K562 (cell line): ENCODE data around the gene URM1. TPM values are rescaled to one million over a fixed set of nuclear protein-coding genes. Genes with fewer than 3 reads are reported as not detected.

Experiments used
- ATAC-seq: fragments of 200-7000 bp; cut with Tn5 transposase; 3 replicates; pipeline ENCODE4 v1.9.1; 2020; ENCODE audit warnings: moderate library complexity
- BruUV-seq: library from RNA; stranded (reverse); fragments of 400-500 nt; replicated peaks from 2 replicates; lab custom pipeline; 2021; lab: Mats Ljungman, UMichigan
- CTCF ChIA-PET: fragments of 300-600 bp; formaldehyde crosslinking; extraction: SDS; loops from one replicate; lab custom pipeline; 2021; ENCODE audit warnings: low intra/inter-chr PET ratio; lab: Yijun Ruan, JAX
- POLR2A ChIA-PET: fragments of 300-600, 350-650 bp; sonication (Branson Sonifier 250); formaldehyde crosslinking; extraction: SDS; loops from one replicate; lab custom pipeline; 2021; ENCODE audit warnings: antibody characterized with exemption, inconsistent platforms; lab: Yijun Ruan, JAX
- DNase-seq, 4 experiments: peaks; one replicate each; pipeline versions ENCODE4 v3.0.0 to v3.0.0-alpha.2; 2011 to 2018; ENCODE audit warnings: low spot score in 3 of 4, mixed read lengths in 3 of 4; ENCODE audit errors: extremely low read depth in 1 of 4
- FAIRE-seq: peaks from 2 replicates; lab custom pipeline; 2011; peaks lifted over from hg19 to GRCh38; lab: Jason Lieb, UNC
- H2AFZ ChIP-seq: 2 replicates; pipeline ENCODE4 v1.6.0; 2011; ENCODE audit warnings: low read depth, low read length, control low read depth, inconsistent platforms
- H3K27ac ChIP-seq: fragments of 200-600 bp; 3 replicates; pipeline ENCODE4 v1.8.0; 2011; ENCODE audit warnings: low read depth, mild to moderate bottlenecking, control low read depth, inconsistent platforms, low read length, moderate library complexity, mixed read lengths; ENCODE audit errors: extremely low read depth
- H3K27me3 ChIP-seq, 2 experiments: fragments of 300-600 bp in 1 of 2; 2 replicates in 1 of 2; 3 replicates in 1 of 2; pipeline versions ENCODE4 v1.6.0 to v1.8.0; 2011; ENCODE audit warnings: inconsistent platforms in 2 of 2, low read length in 2 of 2, mild to moderate bottlenecking in 1 of 2, mixed read lengths in 1 of 2, moderate library complexity in 1 of 2; ENCODE audit not compliant: control insufficient read depth in 2 of 2, insufficient read depth in 2 of 2
- H3K36me3 ChIP-seq: fragments of 300-600 bp; 3 replicates; pipeline ENCODE4 v1.8.0; 2011; ENCODE audit warnings: mild to moderate bottlenecking, low read length, inconsistent platforms; ENCODE audit not compliant: control insufficient read depth, insufficient read depth
- H3K4me1 ChIP-seq, 2 experiments: fragments of 200-600 bp in 1 of 2; replicated peaks in 1 of 2; 2 replicates in 1 of 2; 3 replicates in 1 of 2; pipeline versions ENCODE4 v1.5.1 to v1.8.0; 2011; ENCODE audit warnings: inconsistent platforms in 2 of 2, low read length in 2 of 2, mild to moderate bottlenecking in 1 of 2, mixed read lengths in 1 of 2, moderate library complexity in 1 of 2; ENCODE audit not compliant: control insufficient read depth in 2 of 2, insufficient read depth in 2 of 2
- H3K4me2 ChIP-seq: 2 replicates; pipeline ENCODE4 v1.6.1; 2011; ENCODE audit warnings: low read length, control low read depth, inconsistent platforms, mixed read lengths; ENCODE audit not compliant: insufficient read depth
- H3K4me3 ChIP-seq: fragments of 200-600 bp; sonication (generic), shearing (Covaris generic); 2 replicates; pipeline ENCODE4 v1.5.1; 2016; ENCODE audit warnings: control low read depth, inconsistent platforms
- H3K79me2 ChIP-seq: fragments of 200-600 bp; 3 replicates; pipeline ENCODE4 v1.8.0; 2011; ENCODE audit warnings: low read length, inconsistent platforms; ENCODE audit not compliant: control insufficient read depth, insufficient read depth
- H3K9ac ChIP-seq, 2 experiments: 2 replicates each; pipeline versions ENCODE4 v1.6.0 to v1.6.1; 2011; ENCODE audit warnings: low read depth in 2 of 2, low read length in 2 of 2, control low read depth in 1 of 2, inconsistent platforms in 1 of 2, mild to moderate bottlenecking in 1 of 2, mixed read lengths in 1 of 2; ENCODE audit not compliant: insufficient read depth in 1 of 2
- H3K9me1 ChIP-seq: one replicate; pipeline ENCODE4 v1.6.0; 2011; ENCODE audit warnings: inconsistent platforms, mild to moderate bottlenecking, low read length, moderate library complexity; ENCODE audit not compliant: control insufficient read depth, insufficient read depth
- H3K9me3 ChIP-seq: replicated peaks from 2 replicates; pipeline ENCODE4 v1.5.1; 2011; ENCODE audit warnings: low read depth, low read length, inconsistent platforms; ENCODE audit not compliant: control insufficient read depth, insufficient read depth
- H4K20me1 ChIP-seq: replicated peaks from 2 replicates; pipeline ENCODE4 v1.6.1; 2011; ENCODE audit warnings: low read length, inconsistent platforms, mixed read lengths; ENCODE audit not compliant: control insufficient read depth, insufficient read depth
- CHCHD3 ChIP-seq: fragments of 250-450 bp; sonication (Bioruptor Pico); IDR thresholded peaks from 2 replicates; pipeline ENCODE4 v2.1.2; 2022; ENCODE audit warnings: mild to moderate bottlenecking
- HLTF ChIP-seq: fragments of 450-650 bp; IDR thresholded peaks from 2 replicates; pipeline ENCODE4 v1.6.1; 2016
- HOXB6 ChIP-seq: fragments of 250-450 bp; sonication (Bioruptor Pico); IDR thresholded peaks from 2 replicates; pipeline ENCODE4 v1.5.1; 2022; ENCODE audit warnings: mild to moderate bottlenecking, borderline replicate concordance
- POLR2G ChIP-seq: fragments of 200-400 bp; formaldehyde crosslinking; IDR thresholded peaks from 2 replicates; pipeline ENCODE4 v1.6.1; 2017; ENCODE audit warnings: low read depth, mild to moderate bottlenecking, antibody characterized with exemption, low read length, moderate library complexity
- RAD51 ChIP-seq: fragments of 450-650 bp; IDR thresholded peaks from 2 replicates; pipeline ENCODE4 v1.7.1; 2016; ENCODE audit warnings: low read depth, mild to moderate bottlenecking, borderline replicate concordance
- TFE3 ChIP-seq: fragments of 450-650 bp; formaldehyde crosslinking; IDR thresholded peaks from 2 replicates; pipeline ENCODE4 v1.4.0; 2020; ENCODE audit warnings: mild to moderate bottlenecking, mixed read lengths
- WGBS: fragments of 100-300 bp; shearing (Covaris generic); methylation state at CpG from one replicate; pipeline ENCODE4 v1.1.6; 2016; ENCODE audit warnings: low coverage, mixed read lengths; ENCODE audit not compliant: insufficient coverage; ENCODE audit errors: missing lambda C conversion rate; 5-methylcytosine and 5-hydroxymethylcytosine counted together
- in situ Hi-C: fragments of 300-500 bp; cut with MboI; formaldehyde crosslinking; loops from 4 replicates; pipeline ENCODE4 v1.15.0; 2018; ENCODE audit warnings: inconsistent platforms, mixed read lengths
- intact Hi-C: fragments of 100-400 bp; cut with micrococcal nuclease; formaldehyde crosslinking; loops from 2 replicates; pipeline ENCODE4 v1.14.2; 2022
- polyA plus RNA-seq, 8 experiments: library from polyadenylated mRNA; depleted of rRNA in 4 of 8; stranded (reverse) in 5 of 8; unstranded in 3 of 8; fragments of >200 nt; fragmentation: Nextera tagmentation in 2 of 8; fragmentation: Illumina TruSeq in 1 of 8; extraction: Ambion mirVana in 2 of 8; extraction: Trizol in 1 of 8; gene quantifications; 2 replicates each; pipeline versions ENCODE4 v1.2.1 to v1.2.3, GENCODE V29; 2011 to 2014; ENCODE audit warnings: inconsistent platforms in 1 of 8, missing spikeins in 1 of 8
- total RNA-seq, 7 experiments: library from RNA; depleted of rRNA in 6 of 7; stranded (reverse); fragments of >200 nt in 6 of 7; fragmentation: Illumina TruSeq in 2 of 7; extraction: Trizol in 2 of 7; gene quantifications; 2 replicates each; pipeline versions ENCODE4 v1.2.1 to v1.2.3, GENCODE V29; 2011 to 2021; ENCODE audit warnings: low replicate concordance in 1 of 7
- TF ChIP-seq, protein P1 (sequence below): fragments of 250-450 bp; sonication (Bioruptor Pico); IDR thresholded peaks from 2 replicates; pipeline ENCODE4 v1.5.0; 2022; ENCODE audit warnings: mild to moderate bottlenecking

URM1 gene
- total and polyA plus RNA-seq, 9 of the 15 experiments (the other 6 are each of a cell fraction or from before 2014, with no cell fraction given): 10.1 to 88.9 (median 53.3) TPM

GRCh38 chr9:128435611-128436010 is 64.4 kb downstream of the URM1 start:
- intact Hi-C loops: no loop called here

More at GRCh38 chr9:128435611-128436010, 64.4 kb downstream of the URM1 start:
- Histone ChIP-seq H4K20me1 (no peaks in the 10 kb centered on the region), H3K9me1 (no peaks in the 10 kb centered on the region), H3K4me1 (peaks cover 3 to 27% of the 10 kb centered on the region in 2 experiments; a peak in 4 of 5 replicates), H3K27me3 (no peaks in the 10 kb centered on the region), H3K9me3 (no peaks in the 10 kb centered on the region), H2AFZ (no peak overlapping the region), H3K79me2 (no peaks in the 10 kb centered on the region; the same call in 2 of the 3 replicates), H3K27ac (no peak overlapping the region), H3K9ac (peak overlapping the region in 1 of 2 experiments; percentile 28; a peak in 1 of 4 replicates), H3K36me3 (peaks cover 26% of the 10 kb centered on the region; the same call in 2 of the 3 replicates), H3K4me3 (no peak overlapping the region), H3K4me2 (no peak overlapping the region)
- POLR2A ChIA-PET: interaction anchor here (1.2 kb wide), 1 partner anchor 9 kb away, joined by 3 read pairs; no protein-coding TSS in a partner anchor
- in situ Hi-C loops: no loop called here
- FAIRE-seq (no peak), DNase-seq (no peak), ATAC-seq (no peak)
- WGBS: 84% methylated on average over 16 of the region's 18 CpGs
- TF ChIP-seq CHCHD3 (CRISPR knock-in tag) (no peak), HLTF (no peak), RAD51 (no peak), HOXB6 (CRISPR knock-in tag) (no peak), TFE3 (no peak), POLR2G (peak; percentile 35; the same call in 1 of the 2 replicates)
- TF ChIP-seq, protein P1, sequence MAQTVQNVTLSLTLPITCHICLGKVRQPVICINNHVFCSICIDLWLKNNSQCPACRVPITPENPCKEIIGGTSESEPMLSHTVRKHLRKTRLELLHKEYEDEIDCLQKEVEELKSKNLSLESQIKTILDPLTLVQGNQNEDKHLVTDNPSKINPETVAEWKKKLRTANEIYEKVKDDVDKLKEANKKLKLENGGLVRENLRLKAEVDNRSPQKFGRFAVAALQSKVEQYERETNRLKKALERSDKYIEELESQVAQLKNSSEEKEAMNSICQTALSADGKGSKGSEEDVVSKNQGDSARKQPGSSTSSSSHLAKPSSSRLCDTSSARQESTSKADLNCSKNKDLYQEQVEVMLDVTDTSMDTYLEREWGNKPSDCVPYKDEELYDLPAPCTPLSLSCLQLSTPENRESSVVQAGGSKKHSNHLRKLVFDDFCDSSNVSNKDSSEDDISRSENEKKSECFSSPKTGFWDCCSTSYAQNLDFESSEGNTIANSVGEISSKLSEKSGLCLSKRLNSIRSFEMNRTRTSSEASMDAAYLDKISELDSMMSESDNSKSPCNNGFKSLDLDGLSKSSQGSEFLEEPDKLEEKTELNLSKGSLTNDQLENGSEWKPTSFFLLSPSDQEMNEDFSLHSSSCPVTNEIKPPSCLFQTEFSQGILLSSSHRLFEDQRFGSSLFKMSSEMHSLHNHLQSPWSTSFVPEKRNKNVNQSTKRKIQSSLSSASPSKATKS (CRISPR knock-in tag): no peak
- CTCF ChIA-PET: no interaction called here
- BruUV-seq: no TSS peak
